Measurements from ENCODE around the gene KCTD1. TPM values are rescaled to one million over a fixed set of nuclear protein-coding genes. Genes with fewer than 3 reads are reported as not detected.

KCTD1 gene
- total RNA-seq, 1 experiment from 2014 or later = 4.1 TPM

- no peaks in the 10 kb centered on the region for H3K27me3 ChIP-seq (replicated peaks; ENCODE audit: insufficient read depth, low read depth, low read length, poor library complexity)
- intact Hi-C loops (cut with micrococcal nuclease; ENCODE audit: unreplicated experiment) = no loop called here
- ChIA-PET POLR2A (ENCODE audit: low non-redundant PET) (no interaction called here), CTCF (no interaction called here)
- no peak for TF ChIP-seq EZH2 (IDR thresholded peaks at IDR 0.05; ENCODE audit: borderline replicate concordance, low read depth, low read length, poor library complexity, severe bottlenecking)
- TF ChIP-seq, protein P1, sequence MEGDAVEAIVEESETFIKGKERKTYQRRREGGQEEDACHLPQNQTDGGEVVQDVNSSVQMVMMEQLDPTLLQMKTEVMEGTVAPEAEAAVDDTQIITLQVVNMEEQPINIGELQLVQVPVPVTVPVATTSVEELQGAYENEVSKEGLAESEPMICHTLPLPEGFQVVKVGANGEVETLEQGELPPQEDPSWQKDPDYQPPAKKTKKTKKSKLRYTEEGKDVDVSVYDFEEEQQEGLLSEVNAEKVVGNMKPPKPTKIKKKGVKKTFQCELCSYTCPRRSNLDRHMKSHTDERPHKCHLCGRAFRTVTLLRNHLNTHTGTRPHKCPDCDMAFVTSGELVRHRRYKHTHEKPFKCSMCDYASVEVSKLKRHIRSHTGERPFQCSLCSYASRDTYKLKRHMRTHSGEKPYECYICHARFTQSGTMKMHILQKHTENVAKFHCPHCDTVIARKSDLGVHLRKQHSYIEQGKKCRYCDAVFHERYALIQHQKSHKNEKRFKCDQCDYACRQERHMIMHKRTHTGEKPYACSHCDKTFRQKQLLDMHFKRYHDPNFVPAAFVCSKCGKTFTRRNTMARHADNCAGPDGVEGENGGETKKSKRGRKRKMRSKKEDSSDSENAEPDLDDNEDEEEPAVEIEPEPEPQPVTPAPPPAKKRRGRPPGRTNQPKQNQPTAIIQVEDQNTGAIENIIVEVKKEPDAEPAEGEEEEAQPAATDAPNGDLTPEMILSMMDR (conservative IDR thresholded peaks at IDR 0.05; ENCODE audit: low read depth, low read length) = no peak
- H3K9me3 ChIP-seq (ENCODE audit: low read depth, low read length, poor library complexity, severe bottlenecking) = no peaks in the 10 kb centered on the region
- no peaks in the 10 kb centered on the region for H3K4me1 ChIP-seq (ENCODE audit: insufficient read depth, low read length, poor library complexity, severe bottlenecking)
- no peak for DNase-seq (ENCODE audit: low spot score)
- no TSS peak for BruUV-seq (replicated peaks)
- H3K27ac ChIP-seq (ENCODE audit: low read depth, low read length, poor library complexity, severe bottlenecking) = no peak overlapping the region
- no peak overlapping the region for H3K4me3 ChIP-seq (ENCODE audit: low read depth, low read length, poor library complexity, severe bottlenecking)
- no peaks in the 10 kb centered on the region for H3K36me3 ChIP-seq (ENCODE audit: insufficient read depth, low read length, poor library complexity, severe bottlenecking)
Measured at GRCh38 chr18:26536032-26536431, 12.3 kb downstream of the KCTD1 start.

DNA sequence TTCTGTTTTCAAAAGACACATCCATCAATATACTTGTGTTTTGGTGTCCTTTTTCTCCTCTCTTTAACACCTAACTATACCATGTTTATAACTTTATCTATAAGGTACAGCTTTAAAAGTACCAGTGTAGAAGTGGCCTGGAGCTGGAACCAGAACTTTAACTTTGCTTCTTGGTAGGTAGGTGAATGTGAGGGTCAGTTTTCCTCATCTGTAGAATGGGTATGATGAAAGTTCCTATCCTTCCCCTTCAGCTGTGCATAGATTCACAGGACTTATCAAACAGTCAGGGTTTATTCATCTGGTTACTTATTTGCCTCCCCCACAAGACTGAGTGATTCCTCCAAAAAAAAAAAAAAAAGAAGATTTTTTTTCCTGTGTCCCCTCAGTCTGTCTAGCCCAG, 12.7 kb downstream of the KCTD1 start:
- Histone ChIP-seq H3K4me3 (ENCODE audit: low read depth, low read length, poor library complexity, severe bottlenecking) (no peak overlapping the region), H3K27ac (ENCODE audit: low read depth, low read length, poor library complexity, severe bottlenecking) (no peak overlapping the region), H3K4me1 (ENCODE audit: insufficient read depth, low read length, poor library complexity, severe bottlenecking) (no peaks in the 10 kb centered on the region), H3K9me3 (ENCODE audit: low read depth, low read length, poor library complexity, severe bottlenecking) (no peaks in the 10 kb centered on the region), H3K36me3 (ENCODE audit: insufficient read depth, low read length, poor library complexity, severe bottlenecking) (no peaks in the 10 kb centered on the region), H3K27me3 (replicated peaks; ENCODE audit: insufficient read depth, low read depth, low read length, poor library complexity) (no peaks in the 10 kb centered on the region)
- ChIA-PET POLR2A (ENCODE audit: low non-redundant PET) (no interaction called here), CTCF (no interaction called here)
- intact Hi-C loops (cut with micrococcal nuclease; ENCODE audit: unreplicated experiment) = no loop called here
- TF ChIP-seq, protein P1 (conservative IDR thresholded peaks at IDR 0.05; ENCODE audit: low read depth, low read length) = no peak
- no peak for TF ChIP-seq EZH2 (IDR thresholded peaks at IDR 0.05; ENCODE audit: borderline replicate concordance, low read depth, low read length, poor library complexity, severe bottlenecking)
- no peak for DNase-seq (ENCODE audit: low spot score)
- no TSS peak for BruUV-seq (replicated peaks)

DNA sequence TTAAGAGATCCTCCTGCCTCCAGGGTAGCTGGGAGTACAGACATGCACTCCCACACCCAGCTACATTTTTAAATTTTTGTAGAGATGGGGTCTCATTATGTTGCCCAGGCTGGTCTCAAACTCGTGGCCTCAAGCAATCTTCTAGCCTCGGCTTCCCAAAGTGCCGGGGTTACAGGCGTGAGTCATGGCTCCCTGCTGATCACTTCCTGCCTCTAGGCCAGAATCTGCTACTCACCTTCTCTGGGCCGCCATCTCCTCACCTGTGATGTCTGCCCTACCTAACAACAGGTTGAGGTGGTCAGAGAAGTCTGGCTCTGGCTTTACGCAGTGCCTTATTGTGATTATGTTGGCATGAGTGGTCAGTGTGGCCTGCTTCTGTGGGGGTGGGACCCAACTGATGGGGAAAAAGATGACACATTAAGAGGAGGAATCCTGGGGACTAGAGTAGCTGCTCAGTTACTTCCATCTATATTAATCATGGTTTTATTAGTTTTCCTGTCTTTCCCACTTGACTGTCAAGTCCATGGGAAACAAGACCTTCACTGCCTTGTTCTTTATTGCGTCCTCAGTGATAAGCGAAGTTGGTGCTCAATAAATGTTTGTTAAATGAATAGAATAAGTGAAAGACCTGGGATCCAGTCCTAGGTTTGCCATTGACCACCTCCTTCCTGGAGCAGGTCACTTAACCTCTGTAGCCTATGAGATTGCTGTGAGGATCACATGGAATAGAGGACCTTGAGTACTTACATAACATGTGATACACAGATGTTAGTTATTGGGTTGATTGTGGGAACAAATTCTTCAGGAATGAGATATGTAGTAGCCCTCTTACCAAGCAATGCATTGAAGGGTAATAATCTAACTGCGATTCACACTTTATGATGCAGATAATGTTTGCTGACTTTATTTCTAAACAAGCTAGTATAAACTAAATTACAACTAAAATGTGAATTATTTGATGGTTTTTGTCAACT, 15.7 kb downstream of the KCTD1 start:
- intact Hi-C loops (cut with micrococcal nuclease; ENCODE audit: unreplicated experiment) = no loop called here
- ChIA-PET POLR2A (ENCODE audit: low non-redundant PET) (interaction anchor here (0.6 kb wide), 1 partner anchor 16 kb away, joined by 19 read pairs; no protein-coding TSS in a partner anchor), CTCF (no interaction called here)
- no peak overlapping the region for H3K4me3 ChIP-seq (ENCODE audit: low read depth, low read length, poor library complexity, severe bottlenecking)
- BruUV-seq (replicated peaks) = no TSS peak
- TF ChIP-seq, protein P1 (conservative IDR thresholded peaks at IDR 0.05; ENCODE audit: low read depth, low read length) = no peak
- no peak for TF ChIP-seq EZH2 (IDR thresholded peaks at IDR 0.05; ENCODE audit: borderline replicate concordance, low read depth, low read length, poor library complexity, severe bottlenecking)
- H3K9me3 ChIP-seq (ENCODE audit: low read depth, low read length, poor library complexity, severe bottlenecking) = no peaks in the 10 kb centered on the region
- no peaks in the 10 kb centered on the region for H3K36me3 ChIP-seq (ENCODE audit: insufficient read depth, low read length, poor library complexity, severe bottlenecking)
- no peak overlapping the region for H3K27ac ChIP-seq (ENCODE audit: low read depth, low read length, poor library complexity, severe bottlenecking)
- no peaks in the 10 kb centered on the region for H3K27me3 ChIP-seq (replicated peaks; ENCODE audit: insufficient read depth, low read depth, low read length, poor library complexity)
- H3K4me1 ChIP-seq (ENCODE audit: insufficient read depth, low read length, poor library complexity, severe bottlenecking) = no peaks in the 10 kb centered on the region
- no peak for DNase-seq (ENCODE audit: low spot score)
